ENCODE results near the gene USH2A. TPM values are rescaled to one million over a fixed set of nuclear protein-coding genes. Genes with fewer than 3 reads are reported as not detected.

Gene USH2A
- total and polyA plus RNA-seq, 2 donors = 0.16 TPM; not detected in 1

- Histone ChIP-seq H3K27ac (ENCODE audit: low read depth) (no peak overlapping the region), H3K36me3 (ENCODE audit: insufficient read depth) (no peaks in the 10 kb centered on the region), H3K4me3 (ENCODE audit: low read depth, low read length) (no peak overlapping the region), H3K4me1 (ENCODE audit: insufficient read depth) (no peaks in the 10 kb centered on the region)
- no peak for DNase-seq (ENCODE audit: extremely low spot score)
Measured at GRCh38 chr1:216303690-216304089, 119.6 kb downstream of the USH2A start.

GRCh38 chr1:216293683-216294082, 129.6 kb downstream of the USH2A start:
- no peak overlapping the region for H3K4me3 ChIP-seq (ENCODE audit: low read depth, low read length)
- H3K4me1 ChIP-seq (ENCODE audit: insufficient read depth) = no peaks in the 10 kb centered on the region
- WGBS = 59% methylated on average over 6 of the region's 6 CpGs
- H3K36me3 ChIP-seq (ENCODE audit: insufficient read depth) = no peaks in the 10 kb centered on the region
- no peak overlapping the region for H3K27ac ChIP-seq (ENCODE audit: low read depth)
- no peak for DNase-seq (ENCODE audit: extremely low spot score)

- WGBS = 93% methylated on average over 3 of the region's 3 CpGs
- no peak for DNase-seq (ENCODE audit: extremely low spot score)
- no peak overlapping the region for H3K4me3 ChIP-seq (ENCODE audit: low read depth, low read length)
- H3K4me1 ChIP-seq (ENCODE audit: insufficient read depth) = no peaks in the 10 kb centered on the region
- H3K27ac ChIP-seq (ENCODE audit: low read depth) = no peak overlapping the region
- no peaks in the 10 kb centered on the region for H3K36me3 ChIP-seq (ENCODE audit: insufficient read depth)
Measured at GRCh38 chr1:216290074-216290473, 133.2 kb downstream of the USH2A start.

GRCh38 chr1:216285052-216285451, 138.2 kb downstream of the USH2A start:
- WGBS = 96% methylated on average over 3 of the region's 3 CpGs
- no peaks in the 10 kb centered on the region for H3K36me3 ChIP-seq (ENCODE audit: insufficient read depth)
- H3K4me3 ChIP-seq (ENCODE audit: low read depth, low read length) = no peak overlapping the region
- no peak overlapping the region for H3K27ac ChIP-seq (ENCODE audit: low read depth)
- no peaks in the 10 kb centered on the region for H3K4me1 ChIP-seq (ENCODE audit: insufficient read depth)
- DNase-seq (ENCODE audit: extremely low spot score) = no peak

GRCh38 chr1:216281757-216282156, 141.5 kb downstream of the USH2A start:
- DNase-seq (ENCODE audit: extremely low spot score) = no peak
- H3K27ac ChIP-seq (ENCODE audit: low read depth) = no peak overlapping the region
- WGBS = 93% methylated on average over 2 of the region's 2 CpGs
- H3K4me3 ChIP-seq (ENCODE audit: low read depth, low read length) = no peak overlapping the region
- no peaks in the 10 kb centered on the region for H3K36me3 ChIP-seq (ENCODE audit: insufficient read depth)
- H3K4me1 ChIP-seq (ENCODE audit: insufficient read depth) = no peaks in the 10 kb centered on the region

- H3K27ac ChIP-seq (ENCODE audit: low read depth) = no peak overlapping the region
- H3K4me1 ChIP-seq (ENCODE audit: insufficient read depth) = no peaks in the 10 kb centered on the region
- H3K36me3 ChIP-seq (ENCODE audit: insufficient read depth) = no peaks in the 10 kb centered on the region
- no peak for DNase-seq (ENCODE audit: extremely low spot score)
- WGBS = 79% methylated on average over 2 of the region's 2 CpGs
- H3K4me3 ChIP-seq (ENCODE audit: low read depth, low read length) = no peak overlapping the region
Measured at GRCh38 chr1:216270086-216270773, 153.0 kb downstream of the USH2A start.

GRCh38 chr1:216261631-216262030, 161.6 kb downstream of the USH2A start:
- no peak overlapping the region for H3K4me3 ChIP-seq (ENCODE audit: low read depth, low read length)
- H3K27ac ChIP-seq (ENCODE audit: low read depth) = no peak overlapping the region
- H3K4me1 ChIP-seq (ENCODE audit: insufficient read depth) = no peaks in the 10 kb centered on the region
- DNase-seq (ENCODE audit: extremely low spot score) = no peak
- WGBS = 80% methylated on average over 3 of the region's 3 CpGs
- no peaks in the 10 kb centered on the region for H3K36me3 ChIP-seq (ENCODE audit: insufficient read depth)

GRCh38 chr1:216258856-216259255, 164.4 kb downstream of the USH2A start:
- DNase-seq (ENCODE audit: extremely low spot score) = no peak
- Histone ChIP-seq H3K4me1 (ENCODE audit: insufficient read depth) (no peaks in the 10 kb centered on the region), H3K36me3 (ENCODE audit: insufficient read depth) (no peaks in the 10 kb centered on the region), H3K27ac (ENCODE audit: low read depth) (no peak overlapping the region), H3K4me3 (ENCODE audit: low read depth, low read length) (no peak overlapping the region)
- 74% methylated on average over 1 of the region's 1 CpG for WGBS

GRCh38 chr1:216258386-216258785, 164.9 kb downstream of the USH2A start:
- DNase-seq (ENCODE audit: extremely low spot score) = no peak
- H3K4me1 ChIP-seq (ENCODE audit: insufficient read depth) = no peaks in the 10 kb centered on the region
- H3K4me3 ChIP-seq (ENCODE audit: low read depth, low read length) = no peak overlapping the region
- whole genome bisulfite sequencing = 38% methylated on average over 3 of the region's 3 CpGs
- H3K36me3 ChIP-seq (ENCODE audit: insufficient read depth) = no peaks in the 10 kb centered on the region
- H3K27ac ChIP-seq (ENCODE audit: low read depth) = no peak overlapping the region

- DNase-seq (ENCODE audit: extremely low spot score) = no peak
- Histone ChIP-seq H3K27ac (ENCODE audit: low read depth) (no peak overlapping the region), H3K36me3 (ENCODE audit: insufficient read depth) (no peaks in the 10 kb centered on the region), H3K4me3 (ENCODE audit: low read depth, low read length) (no peak overlapping the region), H3K4me1 (ENCODE audit: insufficient read depth) (no peaks in the 10 kb centered on the region)
- 79% methylated on average over 5 of the region's 5 CpGs for WGBS
Measured at GRCh38 chr1:216250861-216251260, 172.4 kb downstream of the USH2A start.

GRCh38 chr1:216248628-216249027, 174.6 kb downstream of the USH2A start:
- Histone ChIP-seq H3K4me1 (ENCODE audit: insufficient read depth) (no peaks in the 10 kb centered on the region), H3K4me3 (ENCODE audit: low read depth, low read length) (no peak overlapping the region), H3K27ac (ENCODE audit: low read depth) (no peak overlapping the region), H3K36me3 (ENCODE audit: insufficient read depth) (no peaks in the 10 kb centered on the region)
- WGBS = 83% methylated on average over 3 of the region's 3 CpGs
- DNase-seq (ENCODE audit: extremely low spot score) = no peak

GRCh38 chr1:216247937-216248336, 175.3 kb downstream of the USH2A start:
- 34% methylated on average over 1 of the region's 1 CpG for WGBS
- no peak overlapping the region for H3K27ac ChIP-seq (ENCODE audit: low read depth)
- no peak overlapping the region for H3K4me3 ChIP-seq (ENCODE audit: low read depth, low read length)
- DNase-seq (ENCODE audit: extremely low spot score) = no peak
- no peaks in the 10 kb centered on the region for H3K36me3 ChIP-seq (ENCODE audit: insufficient read depth)
- no peaks in the 10 kb centered on the region for H3K4me1 ChIP-seq (ENCODE audit: insufficient read depth)

GRCh38 chr1:216246577-216247203, 176.6 kb downstream of the USH2A start:
- Histone ChIP-seq H3K36me3 (ENCODE audit: insufficient read depth) (no peaks in the 10 kb centered on the region), H3K27ac (ENCODE audit: low read depth) (no peak overlapping the region), H3K4me1 (ENCODE audit: insufficient read depth) (no peaks in the 10 kb centered on the region), H3K4me3 (ENCODE audit: low read depth, low read length) (no peak overlapping the region)
- DNase-seq (ENCODE audit: extremely low spot score) = no peak
- WGBS = 70% methylated on average over 4 of the region's 4 CpGs

GRCh38 chr1:216238844-216239243, 184.4 kb downstream of the USH2A start:
- H3K27ac ChIP-seq (ENCODE audit: low read depth) = no peak overlapping the region
- no peak overlapping the region for H3K4me3 ChIP-seq (ENCODE audit: low read depth, low read length)
- DNase-seq (ENCODE audit: extremely low spot score) = no peak
- H3K4me1 ChIP-seq (ENCODE audit: insufficient read depth) = no peaks in the 10 kb centered on the region
- H3K36me3 ChIP-seq (ENCODE audit: insufficient read depth) = no peaks in the 10 kb centered on the region
- WGBS = 67% methylated on average over 1 of the region's 1 CpG

Data from urinary bladder (tissue), 4 donors.